Esophagus squamous epithelium (tissue), 5 donors: Measurements from ENCODE around the gene PGP. TPM values are rescaled to one million over a fixed set of nuclear protein-coding genes. Genes with fewer than 3 reads are reported as not detected.

ENCODE experiments used
- DNase-seq: peaks from one replicate; lab custom pipeline; 2025; lab: John Stamatoyannopoulos, UW
- H3K27ac ChIP-seq, 4 donors: fragments of 200-600 bp; sonication (generic); one replicate each; pipeline ENCODE4 v1.5.1; 2016 to 2019; ENCODE audit warnings: mild to moderate bottlenecking in 1 of 4
- H3K27me3 ChIP-seq, 4 donors: fragments of 200-600 bp; sonication (generic); 1 replicate in 3 of 4; 2 replicates in 1 of 4; pipeline versions ENCODE4 v1.5.1 to v1.6.0; 2017 to 2021; ENCODE audit warnings: antibody characterized with exemption in 1 of 4
- H3K36me3 ChIP-seq, 3 donors: fragments of 200-600 bp; sonication (generic); one replicate each; pipeline ENCODE4 v1.5.1; 2016 to 2019
- H3K4me1 ChIP-seq, 3 donors: fragments of 200-600 bp; sonication (generic); one replicate each; pipeline ENCODE4 v1.5.1; 2017 to 2019
- H3K4me3 ChIP-seq, 4 donors: fragments of 200-600 bp; sonication (generic); 1 replicate in 3 of 4; 2 replicates in 1 of 4; pipeline ENCODE4 v1.5.1; 2016 to 2019; ENCODE audit warnings: mild to moderate bottlenecking in 2 of 4, moderate library complexity in 1 of 4
- H3K9me3 ChIP-seq, 3 donors: fragments of 200-600 bp; sonication (generic); one replicate each; pipeline ENCODE4 v1.5.1; 2016 to 2019
- POLR2A ChIP-seq, 4 donors: fragments of 450-650 bp; IDR thresholded peaks; one replicate each; pipeline ENCODE4 v1.6.1; 2017; ENCODE audit warnings: antibody characterized with exemption in 4 of 4, mild to moderate bottlenecking in 4 of 4, moderate library complexity in 3 of 4
- WGBS, 2 donors: methylation state at CpG; one replicate each; pipeline ENCODE4 v1.1.5; 2018; 5-methylcytosine and 5-hydroxymethylcytosine counted together
- intact Hi-C: fragments of 100-400 bp; cut with DNase I; formaldehyde crosslinking; loops from one replicate; pipeline ENCODE4 v1.15.0; 2022
- total RNA-seq, 4 donors: library from RNA; depleted of rRNA; stranded (reverse); fragments of >200 nt; gene quantifications; one replicate each; pipeline ENCODE4 v1.1.0, GENCODE V29; 2016
- TF ChIP-seq, protein P1 (sequence below), 6 experiments: fragments of 450-650 bp in 4 of 6; fragments of 200-600 bp in 2 of 6; sonication (generic) in 2 of 6; IDR thresholded peaks; one replicate each; pipeline ENCODE4 v1.5.1; 2016 to 2019; ENCODE audit warnings: antibody characterized with exemption in 6 of 6, mild to moderate bottlenecking in 4 of 6, moderate library complexity in 4 of 6
- donor health status: DM: yes; HTN: yes; CAD: no.

The PGP gene
- total RNA-seq, 4 donors from 2014 or later = 5.5 to 14.2 (median 7.4) TPM

DNA sequence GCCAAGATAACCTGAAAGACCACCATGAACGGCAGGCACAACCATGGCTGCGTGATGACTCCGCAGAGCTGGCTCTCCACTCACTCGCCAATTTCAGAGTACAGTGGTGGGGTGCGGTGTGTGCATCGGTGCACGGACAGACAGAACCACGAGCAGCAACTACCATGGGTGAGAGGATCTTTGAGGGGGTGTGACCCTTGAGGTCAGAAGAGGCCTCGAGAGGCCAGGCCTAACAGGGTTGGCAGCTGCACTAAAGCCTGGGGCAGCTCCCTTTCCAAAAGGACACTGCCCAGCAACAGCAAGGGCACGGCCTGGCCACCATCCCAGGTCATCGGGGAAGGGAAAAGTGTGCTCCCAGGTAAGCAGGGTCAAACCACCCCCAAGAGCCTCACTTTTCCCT, 38.7 kb upstream of the PGP start:
- no peaks in the 10 kb centered on the region for H3K27me3 ChIP-seq
- 79 to 83% methylated on average over 9 to 11 of the region's 11 CpGs for WGBS, 2 donors
- peaks cover 38 to 70% (median 51%) of the 10 kb centered on the region in 3 donors for H3K36me3 ChIP-seq
- intact Hi-C loops = no loop called here
- DNase-seq = no peak
- no peak overlapping the region for H3K4me3 ChIP-seq
- no peak overlapping the region for H3K27ac ChIP-seq
- H3K4me1 ChIP-seq = peaks cover 7 to 33% (median 18%) of the 10 kb centered on the region in 3 donors
- H3K9me3 ChIP-seq = no peaks in the 10 kb centered on the region
- TF ChIP-seq POLR2A (IDR thresholded peaks at IDR 0.05) = no peak

DNA sequence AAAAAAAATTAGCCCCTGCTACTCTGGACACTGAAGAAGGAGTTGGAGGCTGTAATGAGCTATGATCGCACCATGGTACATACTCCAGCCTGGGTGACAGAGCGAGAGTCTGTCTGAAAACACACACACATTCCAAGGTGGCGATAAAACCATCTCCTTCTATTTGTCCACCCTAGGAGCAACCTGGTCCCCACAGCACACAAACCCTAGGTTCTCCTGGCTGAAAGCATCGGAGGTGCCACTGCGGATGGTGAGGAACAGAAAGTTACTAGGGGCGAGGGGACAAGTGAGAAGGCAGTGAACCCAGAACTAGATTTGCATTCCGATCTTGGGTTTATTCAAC, 38.1 kb upstream of the PGP start:
- H3K36me3 ChIP-seq = peaks cover 38 to 66% (median 49%) of the 10 kb centered on the region in 3 donors
- WGBS, 2 donors = 82 to 92% methylated on average over 7 of the region's 7 CpGs

DNA sequence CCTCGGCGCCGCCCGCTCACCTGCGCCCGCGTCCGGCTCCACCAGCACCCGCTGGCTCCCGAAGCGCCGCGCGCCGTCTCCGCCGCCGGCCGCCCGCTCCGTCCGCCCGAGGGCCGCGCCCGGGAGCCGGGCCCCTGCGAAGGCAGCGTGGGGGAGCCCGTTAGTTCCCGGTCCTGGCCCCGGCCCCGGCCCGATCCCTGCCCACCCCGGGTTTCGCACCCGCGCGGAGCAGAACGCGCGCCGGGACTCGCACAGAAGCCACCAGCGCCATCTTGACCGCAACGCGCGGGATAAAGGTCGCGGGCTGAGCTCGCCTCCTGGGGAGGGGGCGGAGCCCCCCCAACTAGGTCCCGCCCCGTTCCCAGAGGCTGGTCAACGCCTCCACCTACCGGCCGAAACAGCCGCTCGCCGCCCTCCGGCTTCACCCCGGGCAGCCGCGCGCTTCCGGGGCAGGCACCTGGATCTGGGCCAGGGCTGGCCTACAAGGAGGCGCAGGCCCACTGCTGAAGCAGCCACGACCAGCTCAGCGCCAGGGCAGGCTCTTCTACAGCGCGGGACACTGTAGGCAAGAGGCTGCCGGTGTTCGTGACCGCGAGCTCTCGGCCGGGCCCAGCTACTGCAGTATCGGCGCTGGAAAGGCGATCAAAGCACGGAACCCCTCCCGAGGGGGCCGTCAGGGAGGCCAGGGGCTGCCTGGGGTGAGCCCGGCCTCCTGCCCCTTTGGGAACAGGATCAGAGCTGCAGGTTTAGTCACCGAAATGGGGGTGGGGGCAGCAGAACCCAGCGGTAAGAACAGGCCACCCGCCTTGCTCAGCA, 36.9 kb upstream of the PGP start, which contains the start of gene ECI1:
ECI1 (minus strand) TSS at position 292 of the 816 bp plus-strand sequence; CDS start at position 271, 21 bp downstream.
- Histone ChIP-seq H3K27me3 (no peaks in the 10 kb centered on the region), H3K4me1 (peaks cover 7 to 33% (median 18%) of the 10 kb centered on the region in 3 donors), H3K27ac (peak within 1 kb of the TSS; percentile 87 to 99 (median 98)), H3K36me3 (peaks cover 26 to 65% (median 38%) of the 10 kb centered on the region in 3 donors), H3K9me3 (no peaks in the 10 kb centered on the region), H3K4me3 (peak within 1 kb of the TSS; percentile 54 to 92 (median 70))
- TF ChIP-seq, protein P1, sequence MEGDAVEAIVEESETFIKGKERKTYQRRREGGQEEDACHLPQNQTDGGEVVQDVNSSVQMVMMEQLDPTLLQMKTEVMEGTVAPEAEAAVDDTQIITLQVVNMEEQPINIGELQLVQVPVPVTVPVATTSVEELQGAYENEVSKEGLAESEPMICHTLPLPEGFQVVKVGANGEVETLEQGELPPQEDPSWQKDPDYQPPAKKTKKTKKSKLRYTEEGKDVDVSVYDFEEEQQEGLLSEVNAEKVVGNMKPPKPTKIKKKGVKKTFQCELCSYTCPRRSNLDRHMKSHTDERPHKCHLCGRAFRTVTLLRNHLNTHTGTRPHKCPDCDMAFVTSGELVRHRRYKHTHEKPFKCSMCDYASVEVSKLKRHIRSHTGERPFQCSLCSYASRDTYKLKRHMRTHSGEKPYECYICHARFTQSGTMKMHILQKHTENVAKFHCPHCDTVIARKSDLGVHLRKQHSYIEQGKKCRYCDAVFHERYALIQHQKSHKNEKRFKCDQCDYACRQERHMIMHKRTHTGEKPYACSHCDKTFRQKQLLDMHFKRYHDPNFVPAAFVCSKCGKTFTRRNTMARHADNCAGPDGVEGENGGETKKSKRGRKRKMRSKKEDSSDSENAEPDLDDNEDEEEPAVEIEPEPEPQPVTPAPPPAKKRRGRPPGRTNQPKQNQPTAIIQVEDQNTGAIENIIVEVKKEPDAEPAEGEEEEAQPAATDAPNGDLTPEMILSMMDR (IDR thresholded peaks at IDR 0.05) = peak; percentile 59 to 83 (median 76)
- TF ChIP-seq POLR2A (IDR thresholded peaks at IDR 0.05) = peak in 3 of 4 donors; percentile 32 to 80 (median 66)
- DNase-seq = peak; percentile 44
- intact Hi-C loops = no loop called here
- WGBS, 2 donors = 0 to 7% methylated on average over 4 to 7 of the region's 88 CpGs

More for the DNA sequence above, 38.1 kb upstream of the PGP start:
- H3K27me3 ChIP-seq = no peaks in the 10 kb centered on the region
- peak overlapping the region in 1 of 4 donors; percentile 99 for H3K27ac ChIP-seq
- no peak overlapping the region for H3K4me3 ChIP-seq
- intact Hi-C loops = no loop called here
- H3K4me1 ChIP-seq = peaks cover 7 to 33% (median 18%) of the 10 kb centered on the region in 3 donors
- no peak for TF ChIP-seq POLR2A (IDR thresholded peaks at IDR 0.05)
- TF ChIP-seq, protein P1 (IDR thresholded peaks at IDR 0.05) = no peak
- H3K9me3 ChIP-seq = no peaks in the 10 kb centered on the region
- no peak for DNase-seq

DNA sequence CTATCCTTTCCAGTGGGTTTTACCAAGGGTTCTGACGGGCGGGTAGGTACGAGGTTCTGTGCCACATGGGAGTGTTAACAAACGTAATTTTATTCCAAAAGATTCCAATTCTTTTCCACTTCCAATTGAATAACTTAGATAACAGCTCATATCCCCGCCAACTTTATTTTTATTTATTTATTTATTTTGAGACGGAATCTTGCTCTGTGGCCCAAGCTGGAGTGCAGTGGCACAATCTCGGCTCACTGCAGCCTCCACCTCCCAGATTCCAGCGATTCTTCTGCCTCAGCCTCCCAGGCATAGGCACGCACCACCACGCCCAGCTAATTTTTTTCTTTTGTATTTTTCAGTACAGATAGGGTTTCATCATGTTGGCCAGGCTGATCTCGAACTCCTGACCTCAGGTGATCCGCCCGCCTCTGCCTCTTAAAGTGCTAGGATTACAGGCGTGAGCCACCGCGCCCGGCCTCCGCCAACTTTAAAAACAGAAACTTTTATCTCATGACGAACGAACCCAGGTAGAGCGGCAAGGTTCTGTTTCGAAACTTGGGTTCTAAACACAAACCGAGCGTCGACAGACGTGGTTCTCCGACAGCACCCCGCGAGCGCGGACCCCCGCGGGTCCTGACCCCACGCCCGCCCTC, 36.1 kb upstream of the PGP start:
- intact Hi-C loops = no loop called here
- DNase-seq = no peak
- TF ChIP-seq, protein P1 (IDR thresholded peaks at IDR 0.05) = no peak
- TF ChIP-seq POLR2A (IDR thresholded peaks at IDR 0.05) = no peak
- Histone ChIP-seq H3K36me3 (peaks cover 26 to 65% (median 38%) of the 10 kb centered on the region in 3 donors), H3K9me3 (no peaks in the 10 kb centered on the region), H3K27me3 (no peaks in the 10 kb centered on the region), H3K27ac (peak overlapping the region; percentile 87 to 99 (median 98)), H3K4me3 (peak overlapping the region; percentile 54 to 92 (median 70)), H3K4me1 (peaks cover 7 to 33% (median 18%) of the 10 kb centered on the region in 3 donors)
- WGBS, 2 donors = 5 to 11% methylated on average over 17 to 23 of the region's 35 CpGs

DNA sequence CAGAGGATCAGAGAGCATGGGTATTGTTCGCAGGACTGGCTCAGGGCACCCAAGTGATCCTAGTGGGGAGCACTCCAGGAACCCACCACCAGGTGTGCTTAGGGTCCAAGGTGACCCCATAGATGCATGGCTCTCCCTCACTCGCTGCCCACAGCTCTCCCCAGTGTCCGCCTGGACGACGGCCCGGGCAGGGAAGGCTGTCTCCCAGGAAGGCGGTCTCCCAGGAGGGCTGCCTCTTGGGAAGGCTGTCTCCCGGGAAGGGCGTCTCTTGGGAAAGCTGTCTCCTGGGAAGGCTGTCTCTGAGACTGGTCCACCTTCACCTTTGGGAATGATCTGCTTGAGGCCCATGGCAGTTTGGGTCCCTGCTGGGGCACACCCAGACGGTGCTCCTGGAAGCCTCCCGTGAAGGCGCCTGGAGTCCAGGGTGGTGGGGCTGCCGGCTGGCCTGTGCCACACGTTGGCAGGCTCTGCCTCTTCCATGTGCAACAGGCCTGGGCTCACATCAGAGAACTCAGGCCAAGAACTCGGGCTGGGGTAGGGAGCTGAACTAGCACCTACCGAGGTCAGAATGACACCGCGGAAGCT, 31.8 kb upstream of the PGP start:
- peaks cover 29 to 75% (median 31%) of the 10 kb centered on the region in 3 donors for H3K36me3 ChIP-seq

More for the DNA sequence above, 31.8 kb upstream of the PGP start:
- no peak overlapping the region for H3K4me3 ChIP-seq
- no peaks in the 10 kb centered on the region for H3K9me3 ChIP-seq
- no peak for DNase-seq
- H3K27me3 ChIP-seq = no peaks in the 10 kb centered on the region
- WGBS, 2 donors = 94% methylated on average over 8 of the region's 18 CpGs; no CpG with 5 or more reads in 1 of the 2 donors
- H3K4me1 ChIP-seq = peaks cover 0 to 19% (median 8%) of the 10 kb centered on the region in 3 donors
- no peak for TF ChIP-seq POLR2A (IDR thresholded peaks at IDR 0.05)
- TF ChIP-seq, protein P1 (IDR thresholded peaks at IDR 0.05) = no peak
- no peak overlapping the region for H3K27ac ChIP-seq
- intact Hi-C loops = no loop called here
